ENCODE data around the gene SCARB1. TPM values are rescaled to one million over a fixed set of nuclear protein-coding genes. Genes with fewer than 3 reads are reported as not detected.

SCARB1 gene
- total and polyA plus RNA-seq, 2 of the 13 experiments (the other 11 are each of a cell fraction or from before 2014, with no cell fraction given): 63.4 to 160 TPM

- peak; percentile 82 for TF ChIP-seq ARID4A (CRISPR knock-in tag; IDR thresholded peaks at IDR 0.05; ENCODE audit: borderline replicate concordance)
- peak; percentile 20; the same call in 1 of the 2 replicates for TF ChIP-seq FOSL2 (CRISPR knock-in tag; IDR thresholded peaks at IDR 0.05)
- peak; percentile 59 for TF ChIP-seq BCL6 (CRISPR knock-in tag; IDR thresholded peaks at IDR 0.05)
- TF ChIP-seq NR2F2 (IDR thresholded peaks at IDR 0.05; ENCODE audit: borderline replicate concordance, low read depth): no peak
- no peak for TF ChIP-seq ZMYM2 (CRISPR knock-in tag; IDR thresholded peaks at IDR 0.05)
- 0 out of 2 replicates have a peak, but pooled peaks have one; percentile 23 for TF ChIP-seq ZNF597 (CRISPR knock-in tag; IDR thresholded peaks at IDR 0.05)
- no peak for TF ChIP-seq ZKSCAN5 (CRISPR knock-in tag; IDR thresholded peaks at IDR 0.05)
- TF ChIP-seq ELK4 (CRISPR knock-in tag; IDR thresholded peaks at IDR 0.05; ENCODE audit: borderline replicate concordance): no peak
- TF ChIP-seq ZNF282 (IDR thresholded peaks at IDR 0.05; ENCODE audit: partially characterized antibody): no peak
- no peak for TF ChIP-seq ZNF207 (IDR thresholded peaks at IDR 0.05; ENCODE audit: borderline replicate concordance)
- no peak for TF ChIP-seq MTERF4 (CRISPR knock-in tag; IDR thresholded peaks at IDR 0.05)
- TF ChIP-seq ERF (CRISPR knock-in tag; IDR thresholded peaks at IDR 0.05): peak; percentile 81
- peak; percentile 35; the same call in 1 of the 2 replicates for TF ChIP-seq KLF15 (CRISPR knock-in tag; IDR thresholded peaks at IDR 0.05; ENCODE audit: borderline replicate concordance)
- TF ChIP-seq ZNF790 (CRISPR knock-in tag; IDR thresholded peaks at IDR 0.05; ENCODE audit: borderline replicate concordance): no peak
- no peak; the same call in 1 of the 2 replicates for TF ChIP-seq ZNF367 (CRISPR knock-in tag; IDR thresholded peaks at IDR 0.05; ENCODE audit: borderline replicate concordance)
- TF ChIP-seq ZNF773 (CRISPR knock-in tag; IDR thresholded peaks at IDR 0.05; ENCODE audit: borderline replicate concordance): no peak; the same call in 1 of the 2 replicates
- TF ChIP-seq GMEB1 (CRISPR knock-in tag; IDR thresholded peaks at IDR 0.05; ENCODE audit: borderline replicate concordance): no peak
- TF ChIP-seq ZNF841 (CRISPR knock-in tag; IDR thresholded peaks at IDR 0.05; ENCODE audit: borderline replicate concordance): 0 out of 2 replicates have a peak, but pooled peaks have one; percentile 49
- no peak; the same call in 1 of the 2 replicates for TF ChIP-seq FOXK1 (CRISPR knock-in tag; IDR thresholded peaks at IDR 0.05; ENCODE audit: borderline replicate concordance, low read depth)
These were observed at the start of gene SCARB1 (continued) for GRCh38 chr12:124863416-124864325.
